GM18873 (cell line): Measurements from ENCODE around the gene SYT5.
A peak's percentile ranks its signal among the peaks of the same experiment; 100 is the strongest.
"Not testable (repeated sequence)": the region's sequence is repeated elsewhere in the genome, so short reads cannot be mapped to it uniquely, and the experiment has no call there.

Experiments
- ATAC-seq: cut with Tn5 transposase; IDR thresholded peaks from one replicate; pipeline ENCODE4 v1.9.1; 2021; ENCODE audit warnings: mild to moderate bottlenecking, moderate library complexity, moderate number of reproducible peaks; ENCODE audit not compliant: unreplicated experiment, low FRiP score

Gene SYT5

DNA sequence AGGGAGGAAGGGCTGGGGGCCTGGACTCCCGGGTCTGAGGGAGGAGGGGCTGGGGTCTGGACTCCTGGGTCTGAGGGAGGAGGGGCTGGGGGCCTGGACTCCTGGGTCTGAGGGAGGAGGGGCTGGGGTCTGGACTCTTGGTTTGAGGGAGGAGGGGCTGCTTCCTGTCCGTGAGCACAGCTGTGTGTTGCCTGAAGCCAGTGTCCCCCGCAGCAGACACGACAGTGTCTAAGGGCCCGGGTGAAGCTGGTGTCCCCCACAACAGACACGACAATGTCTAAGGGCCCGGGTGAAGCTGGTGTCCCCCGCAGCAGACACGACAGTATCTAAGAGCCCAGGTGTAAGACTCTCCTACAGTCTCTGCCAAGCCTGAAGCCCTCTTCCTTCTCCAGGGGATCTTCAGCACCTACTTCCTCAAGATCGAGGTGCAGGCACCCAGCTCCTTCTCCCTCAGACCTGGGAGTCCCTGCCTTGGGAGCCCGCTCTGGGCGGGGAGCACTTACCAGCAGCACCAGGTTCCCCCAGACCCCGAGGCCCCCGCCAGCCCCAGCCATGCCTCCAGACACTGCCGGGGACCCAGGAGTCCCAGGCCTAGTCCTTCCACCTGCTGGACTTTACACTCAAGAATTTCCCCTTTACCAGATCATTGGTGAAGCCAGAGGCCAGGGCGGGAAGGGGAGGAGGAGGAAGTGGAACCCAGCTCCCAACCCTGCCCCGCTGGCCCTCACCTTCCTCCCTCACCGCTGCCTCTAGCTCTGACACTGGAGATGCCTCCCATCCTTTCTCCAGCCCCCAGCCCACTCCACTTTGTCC is 29.0 kb upstream of the SYT5 start, which contains the start of gene PTPRH:
TSS of gene PTPRH (minus strand) at position 622 of the 813 bp plus-strand sequence. CDS start at position 554, 68 bp downstream.
- no peak for ATAC-seq

DNA sequence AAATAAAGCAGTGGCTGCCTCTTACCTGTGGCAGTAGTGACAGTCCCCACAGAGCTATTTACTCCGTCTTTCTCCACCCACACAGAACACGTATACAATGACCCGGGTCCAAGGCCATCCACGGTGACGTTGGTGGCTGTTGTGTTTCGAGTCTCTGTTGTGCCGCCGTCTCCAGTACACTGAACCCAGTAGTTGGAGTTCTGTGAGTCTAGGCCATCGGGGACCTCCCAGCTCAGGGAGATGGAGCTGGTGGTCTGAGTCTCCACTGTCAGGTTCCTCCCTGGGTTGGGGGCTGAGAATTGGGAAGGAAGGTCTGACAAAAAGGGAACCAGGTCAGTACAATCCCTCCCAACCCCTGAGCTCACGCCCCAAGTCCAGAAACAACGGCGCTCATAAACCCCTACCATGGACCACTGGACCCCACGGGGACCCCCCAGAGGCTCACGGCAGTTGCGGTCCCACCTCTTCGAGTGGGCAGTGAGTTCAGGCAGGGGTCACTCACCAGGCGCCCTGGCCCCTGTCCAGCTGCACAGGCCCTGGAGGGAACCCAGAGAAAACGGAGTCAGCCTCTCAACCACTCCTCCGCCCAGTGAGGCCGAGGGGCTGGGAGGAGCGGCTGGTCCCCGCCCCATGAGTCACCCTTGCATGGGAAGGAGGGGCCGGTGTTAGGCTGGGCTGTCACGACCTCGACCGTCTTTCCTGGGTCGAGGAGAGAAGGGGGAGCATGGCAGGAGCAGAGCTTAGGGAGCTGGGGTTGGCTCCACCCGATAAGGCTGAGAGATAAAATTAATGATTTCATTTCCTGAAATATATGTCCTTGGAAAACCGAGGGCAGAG is 26.8 kb upstream of the SYT5 start:
- ATAC-seq = no peak

DNA sequence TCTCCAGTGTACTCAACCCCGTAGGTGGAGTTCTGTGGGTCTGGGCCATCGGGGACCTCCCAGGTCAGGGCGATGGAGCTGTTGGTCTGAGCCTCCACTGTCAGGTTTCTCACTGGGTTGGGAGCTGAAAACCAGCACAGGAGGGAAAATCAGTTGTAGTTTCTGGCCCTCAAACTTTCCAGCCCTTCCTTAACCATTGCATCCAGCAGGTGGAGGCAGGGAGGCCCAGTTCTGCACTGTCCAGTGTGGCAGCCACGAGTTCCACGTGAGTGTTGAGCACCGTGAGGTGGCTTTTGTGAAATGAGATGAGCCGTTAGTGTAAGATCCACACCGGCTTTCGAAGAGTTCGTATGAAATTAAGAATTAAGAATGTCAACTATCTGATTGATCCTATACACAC is 22.1 kb upstream of the SYT5 start:
- not testable (repeated sequence) for ATAC-seq

DNA sequence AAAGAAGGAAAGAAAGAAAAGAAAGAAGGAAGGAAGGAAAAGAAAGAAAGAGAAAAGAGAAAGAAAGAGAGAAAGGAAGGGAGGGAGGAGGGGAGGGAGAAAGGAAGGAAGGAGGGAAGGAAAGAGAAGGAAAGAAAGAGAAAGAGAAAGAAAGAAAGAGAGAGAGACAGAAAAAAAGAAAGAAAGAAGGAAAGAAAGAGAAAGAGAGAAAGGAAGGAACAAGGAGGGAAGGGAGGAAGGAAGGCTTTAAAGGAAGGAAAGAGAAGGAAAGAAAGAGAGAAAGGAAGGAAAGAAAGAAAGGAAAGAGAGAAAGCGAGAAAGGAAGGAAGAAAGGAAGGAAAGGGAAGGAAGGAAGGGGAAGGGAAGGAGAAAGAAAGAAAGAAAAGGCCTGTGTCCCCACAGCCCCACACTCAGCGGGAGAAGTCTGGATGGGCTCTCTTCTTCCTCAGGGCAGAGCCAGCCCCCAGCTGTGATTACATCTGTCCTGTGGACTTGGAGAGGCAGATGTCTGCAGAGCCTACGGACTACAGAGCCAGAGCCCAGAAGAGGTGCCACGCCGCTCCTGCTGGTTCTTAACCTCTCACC is 19.6 kb upstream of the SYT5 start:
- no peak for ATAC-seq

DNA sequence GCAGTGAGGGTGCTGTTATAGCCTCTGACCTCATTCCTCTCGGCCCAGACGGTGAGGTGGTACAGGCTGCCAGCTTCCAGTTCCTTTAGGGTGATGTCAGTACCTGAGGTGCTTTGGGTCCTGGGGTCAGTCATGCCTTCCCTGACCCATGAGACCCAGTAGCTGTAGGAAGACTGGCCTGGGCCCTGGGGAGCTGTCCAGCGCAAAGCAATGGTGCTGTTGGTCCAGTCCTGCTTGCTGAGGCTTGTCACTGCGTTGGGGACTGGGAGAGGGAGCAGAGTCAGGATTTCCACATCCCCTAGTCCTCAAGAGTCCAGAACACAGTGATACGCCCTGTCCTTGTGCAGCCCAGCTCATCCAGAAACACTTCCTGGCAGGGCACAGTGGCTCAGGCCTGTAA is 18.6 kb upstream of the SYT5 start:
- no peak for ATAC-seq

DNA sequence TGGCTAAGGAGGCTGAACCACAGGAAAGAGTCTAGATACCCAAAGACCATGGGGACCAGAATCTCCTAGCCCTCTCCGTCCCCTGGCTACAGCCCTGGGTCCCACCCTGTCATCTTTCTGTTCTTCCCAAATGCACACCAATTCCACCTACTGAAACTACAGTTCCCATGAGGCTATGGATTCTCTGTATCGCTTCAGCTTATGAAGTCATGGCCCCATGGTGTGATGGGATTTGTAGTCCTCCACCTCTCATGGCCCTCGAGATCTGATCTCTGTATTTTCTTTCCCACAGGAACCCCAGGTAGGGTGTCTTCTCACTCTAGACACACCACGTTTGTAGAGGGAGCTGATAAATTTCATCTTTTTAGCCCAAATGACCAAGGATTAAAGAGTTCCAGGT is 17.4 kb upstream of the SYT5 start:
- no peak for ATAC-seq

DNA sequence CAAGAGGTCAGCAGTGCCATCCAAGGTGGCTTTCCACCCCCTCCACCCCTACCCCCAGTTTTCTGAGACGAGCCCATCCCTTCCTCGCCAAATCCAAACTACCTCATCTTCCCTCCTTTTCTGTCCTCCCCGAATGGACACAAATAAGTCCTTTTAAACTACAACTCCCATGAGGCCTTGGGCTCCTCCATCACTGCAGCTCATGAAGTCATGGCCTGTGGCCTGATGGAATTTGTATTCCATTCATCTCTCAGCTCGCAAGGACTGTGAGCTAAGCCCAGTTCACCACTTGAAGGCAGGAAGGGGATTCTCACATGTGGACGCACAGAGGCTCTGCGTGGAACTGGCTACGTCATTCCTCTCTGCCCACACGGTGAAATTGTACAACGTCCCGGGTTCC is 16.7 kb upstream of the SYT5 start:
- ATAC-seq = no peak

DNA sequence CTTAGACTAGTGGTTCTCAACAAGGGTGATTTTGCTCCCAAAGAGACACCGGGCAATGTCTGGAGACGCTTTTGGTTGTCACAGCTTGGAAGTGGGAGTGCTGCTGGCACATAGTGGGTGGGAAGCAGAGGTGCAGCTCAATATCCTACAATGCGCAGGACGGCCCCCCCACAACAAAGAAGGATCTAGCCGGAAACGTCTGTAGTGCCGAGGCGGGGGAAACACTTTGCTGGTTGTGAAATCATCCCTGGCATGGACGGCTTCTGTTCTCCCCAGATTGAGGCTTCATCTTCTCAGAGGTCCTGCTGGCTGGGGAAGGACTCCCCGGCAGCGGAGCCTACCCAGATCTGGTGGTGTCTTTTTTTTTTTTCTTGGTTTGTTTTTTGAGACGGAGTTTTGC is 13.4 kb upstream of the SYT5 start:
- ATAC-seq = no peak

DNA sequence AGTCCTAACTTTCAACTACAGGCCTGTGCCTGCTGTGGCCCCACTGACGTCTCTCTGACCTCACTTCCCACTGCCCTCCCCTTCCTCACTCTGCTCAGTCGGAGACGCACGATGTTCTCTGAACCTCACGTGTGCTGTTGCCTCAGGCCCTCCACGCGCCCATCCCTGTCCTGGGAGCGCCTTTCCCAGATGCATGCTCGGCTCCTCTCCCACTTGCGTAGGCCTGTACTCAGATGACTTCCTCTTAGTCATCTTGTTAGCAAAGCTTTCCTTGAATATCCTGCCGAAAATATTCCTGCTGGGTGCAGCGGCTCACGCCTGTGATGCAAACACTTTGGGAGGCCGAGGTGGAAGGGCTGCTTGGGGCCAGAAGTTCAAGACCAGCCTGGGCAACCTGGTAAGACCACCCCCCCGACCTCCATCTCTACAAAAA is 9.3 kb upstream of the SYT5 start:
- no peak for ATAC-seq

DNA sequence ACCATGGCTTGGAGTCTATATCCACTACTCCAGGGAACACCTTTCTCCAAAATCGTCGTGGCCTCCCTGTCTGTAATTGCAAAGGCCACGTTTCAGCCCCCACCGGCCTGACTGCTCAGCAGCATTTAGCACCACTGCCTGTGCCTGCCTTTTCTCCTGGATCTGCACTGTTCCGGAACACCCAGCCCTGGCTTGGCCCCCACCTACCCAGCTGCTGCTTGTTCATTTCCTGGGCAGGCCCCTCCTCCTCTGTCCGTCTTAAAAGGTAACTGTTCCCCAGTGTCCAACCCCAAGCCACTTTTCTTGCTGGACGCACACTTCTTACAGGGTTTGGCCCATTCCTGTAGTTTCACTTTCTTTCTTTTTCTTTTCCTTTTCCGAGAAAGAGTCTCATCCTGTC is 8.5 kb upstream of the SYT5 start:
- no peak for ATAC-seq

DNA sequence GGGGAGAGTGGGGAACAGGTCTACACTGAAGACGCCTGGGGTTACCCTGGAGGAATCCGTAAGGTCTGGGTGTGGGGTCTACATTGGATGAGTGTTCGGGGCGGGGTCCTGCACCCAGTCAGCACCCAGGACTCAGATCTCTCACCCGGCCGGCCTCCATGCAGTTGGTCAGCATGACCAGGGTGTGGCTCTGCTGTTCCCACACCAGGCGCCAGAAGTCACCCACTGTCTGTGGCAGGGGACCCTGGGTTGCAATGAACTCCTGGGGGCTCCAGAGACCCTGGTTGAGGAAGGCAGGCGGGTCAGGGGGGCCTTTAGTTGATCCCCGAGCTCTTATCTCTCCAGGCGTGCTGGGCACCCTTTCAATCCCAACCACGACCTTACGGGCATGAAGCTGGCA is 6.0 kb upstream of the SYT5 start:
- no peak for ATAC-seq

DNA sequence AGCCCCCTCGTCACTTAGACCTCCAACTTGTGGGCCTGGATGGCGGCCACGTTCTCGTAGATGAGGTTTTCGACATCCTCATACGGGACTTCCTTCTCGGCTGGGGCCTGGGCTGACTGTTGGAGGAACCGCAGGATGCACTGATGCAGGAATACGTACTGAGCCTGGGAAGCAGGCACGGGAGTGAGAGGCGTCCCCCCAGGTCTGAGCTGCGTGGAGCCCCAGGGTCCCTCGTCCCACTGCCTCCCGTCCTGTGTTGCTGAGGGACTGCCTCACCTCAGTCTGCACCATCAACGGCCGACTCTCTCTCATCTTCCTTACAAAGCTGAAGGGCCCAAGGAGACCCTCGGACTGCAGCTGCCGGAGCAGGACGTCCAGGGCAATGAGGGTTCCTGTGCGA is 1.7 kb upstream of the SYT5 start:
- ATAC-seq = no peak

DNA sequence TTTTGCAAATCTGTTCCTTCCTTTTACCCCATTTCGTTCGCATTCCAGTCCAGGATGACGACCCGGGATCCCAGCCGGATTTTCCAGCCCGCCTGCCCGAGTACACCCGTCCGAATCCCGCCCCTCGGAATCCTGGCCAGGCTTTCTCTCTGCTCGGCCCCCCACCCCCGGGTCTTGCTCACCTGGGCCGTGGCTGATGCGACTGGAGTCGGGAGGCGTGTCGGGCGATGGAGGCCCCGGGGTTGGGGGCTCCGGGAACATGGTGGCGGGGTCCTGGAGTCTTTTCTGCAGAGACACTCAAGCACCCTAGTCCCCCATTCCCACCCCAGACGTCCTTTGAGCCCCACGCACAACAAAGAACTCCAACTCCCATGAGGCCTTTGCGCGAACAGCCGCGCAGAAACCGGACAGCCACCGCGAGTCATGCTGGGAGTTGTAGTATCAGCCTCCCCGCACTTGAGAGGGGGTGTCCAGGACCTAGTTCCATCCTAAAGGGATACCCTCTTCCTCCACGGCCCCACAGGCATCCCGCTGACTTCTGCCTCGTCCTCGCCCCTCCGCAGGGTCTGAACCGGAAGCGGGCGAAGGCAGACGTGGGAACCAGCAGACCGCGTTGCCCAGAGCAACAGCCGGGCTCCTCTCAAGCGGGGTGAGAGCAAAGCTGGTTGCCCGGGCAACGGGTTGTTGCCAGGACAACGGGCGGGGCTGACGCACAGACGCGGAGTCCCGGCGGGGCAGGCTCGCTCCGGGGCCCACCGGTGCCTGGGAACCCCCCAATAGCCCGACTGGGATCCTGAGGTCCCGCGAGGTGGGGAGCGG is 1.1 kb downstream of the SYT5 start:
- peak; percentile 58 for ATAC-seq

DNA sequence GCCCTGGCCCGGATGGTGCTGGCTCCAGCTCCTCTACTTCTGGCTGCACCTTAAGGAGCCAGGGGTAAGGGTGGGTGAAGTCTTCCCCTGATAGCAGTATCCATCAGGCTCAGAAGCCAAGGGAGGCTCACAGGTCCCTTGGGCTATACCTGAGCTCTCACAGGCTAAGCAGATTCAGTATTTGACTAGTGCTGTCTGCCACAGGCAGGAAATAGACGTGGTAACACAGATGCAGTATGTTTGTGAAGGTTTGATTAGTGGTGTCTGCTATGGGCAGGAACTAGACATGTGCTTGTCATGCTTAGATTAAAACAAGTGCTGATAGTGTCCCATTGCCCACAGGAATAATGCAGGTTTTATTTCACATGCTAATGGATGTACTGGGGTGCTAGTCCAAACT is 4.0 kb downstream of the SYT5 start:
- ATAC-seq = no peak

DNA sequence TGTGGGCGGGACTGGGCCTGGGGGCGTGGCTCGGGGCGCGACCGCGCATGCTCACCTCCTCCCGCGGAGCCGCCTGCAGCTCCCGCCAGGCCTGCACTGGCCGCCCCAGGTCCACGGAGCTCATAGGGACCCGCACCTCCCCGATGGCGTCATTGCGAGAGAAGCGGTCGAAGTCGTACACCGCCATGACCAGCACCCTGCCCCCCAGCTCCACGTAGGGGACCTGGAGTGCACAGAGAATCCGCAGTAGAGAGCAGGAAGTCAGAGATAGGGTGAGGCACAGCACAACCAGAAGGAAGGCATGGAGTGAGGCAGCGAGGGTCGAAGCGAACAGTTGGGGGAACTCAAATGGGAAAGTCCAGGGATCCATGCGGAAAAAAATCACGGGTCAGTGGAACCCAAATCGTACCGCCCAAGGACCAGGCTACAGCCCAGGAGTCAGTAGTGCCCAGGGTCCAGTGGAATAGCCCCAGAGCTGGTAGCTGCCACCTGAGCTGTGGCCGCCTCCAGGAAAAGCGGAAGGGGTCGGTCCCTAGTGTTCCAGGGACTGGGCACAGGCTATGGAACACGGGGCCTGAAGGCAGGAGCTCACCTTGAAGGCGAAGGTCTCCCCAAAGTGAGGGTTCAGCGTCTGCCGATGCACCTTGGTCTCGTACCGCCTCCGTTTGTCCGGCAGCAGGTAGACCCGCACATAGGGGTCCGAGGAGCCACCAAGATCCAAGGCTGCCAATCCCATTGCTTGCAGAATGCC is 4.8 kb downstream of the SYT5 start:
- no peak for ATAC-seq

DNA sequence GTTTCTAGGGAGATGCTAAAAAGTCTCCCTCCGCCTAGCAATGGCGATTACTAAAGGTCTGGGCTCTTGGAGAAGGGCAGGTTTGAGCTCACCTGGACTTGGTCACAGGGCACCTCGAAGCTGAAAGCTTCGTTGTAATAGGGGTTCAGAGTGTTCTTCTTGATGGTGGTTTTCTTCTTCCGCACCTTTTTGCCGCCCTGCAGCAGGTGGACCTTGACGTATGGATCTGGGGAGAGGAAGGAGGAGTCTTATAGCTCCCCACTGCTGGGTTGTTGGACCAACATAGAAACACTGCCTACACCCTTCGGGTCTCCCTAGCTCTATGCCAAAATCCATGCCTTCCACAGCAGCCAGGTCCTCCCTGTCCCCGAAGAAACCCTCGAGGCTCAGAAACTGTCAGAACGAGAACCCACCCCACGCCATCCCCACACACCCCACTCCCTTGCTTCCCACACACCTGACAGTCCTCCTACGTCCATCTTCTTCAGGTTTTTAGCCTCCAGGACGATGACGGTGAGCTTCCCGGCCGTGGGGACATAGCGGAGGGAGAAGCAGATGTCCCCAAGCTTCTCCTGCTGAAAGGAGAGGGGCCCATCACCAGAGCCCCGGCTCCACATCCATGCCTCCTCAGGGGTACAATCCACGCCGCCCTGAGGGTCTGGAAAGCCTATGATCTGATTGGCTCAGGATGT is 5.5 kb downstream of the SYT5 start:
- no peak for ATAC-seq

DNA sequence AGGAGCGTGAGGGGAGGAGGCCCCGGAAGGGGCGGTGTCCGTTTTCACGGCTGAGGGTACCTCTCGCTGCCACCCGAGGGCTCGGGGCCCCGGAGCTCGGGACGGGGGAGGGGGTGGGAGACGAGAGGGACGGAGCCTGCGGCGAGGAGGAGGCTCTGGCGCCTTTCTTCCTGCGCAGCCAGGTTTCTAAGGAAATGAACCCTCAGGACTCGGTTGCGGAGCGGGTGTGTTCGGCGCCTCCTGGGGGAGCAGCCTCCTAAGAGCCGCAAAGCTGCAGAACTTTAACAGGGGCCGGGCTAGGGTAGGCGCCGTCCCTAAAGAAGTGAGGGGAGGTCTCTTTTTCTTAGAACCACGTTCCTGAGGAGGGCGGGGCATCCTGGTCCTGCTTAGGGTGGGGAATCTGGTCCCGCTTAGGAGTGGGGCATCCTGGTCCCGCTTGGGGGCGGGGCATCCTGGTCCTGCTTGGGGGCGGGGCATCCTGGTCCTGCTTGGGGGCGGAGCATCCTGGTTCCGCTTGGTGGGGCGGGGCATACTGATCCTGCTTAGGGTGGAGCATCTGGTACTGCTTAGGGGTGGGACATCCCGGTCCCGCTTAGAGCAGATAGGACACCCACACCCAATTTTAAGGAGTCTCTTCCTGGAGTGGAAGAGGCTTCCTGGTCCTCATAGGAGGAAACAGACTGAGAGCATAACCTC is 6.2 kb downstream of the SYT5 start:
- ATAC-seq = no peak

DNA sequence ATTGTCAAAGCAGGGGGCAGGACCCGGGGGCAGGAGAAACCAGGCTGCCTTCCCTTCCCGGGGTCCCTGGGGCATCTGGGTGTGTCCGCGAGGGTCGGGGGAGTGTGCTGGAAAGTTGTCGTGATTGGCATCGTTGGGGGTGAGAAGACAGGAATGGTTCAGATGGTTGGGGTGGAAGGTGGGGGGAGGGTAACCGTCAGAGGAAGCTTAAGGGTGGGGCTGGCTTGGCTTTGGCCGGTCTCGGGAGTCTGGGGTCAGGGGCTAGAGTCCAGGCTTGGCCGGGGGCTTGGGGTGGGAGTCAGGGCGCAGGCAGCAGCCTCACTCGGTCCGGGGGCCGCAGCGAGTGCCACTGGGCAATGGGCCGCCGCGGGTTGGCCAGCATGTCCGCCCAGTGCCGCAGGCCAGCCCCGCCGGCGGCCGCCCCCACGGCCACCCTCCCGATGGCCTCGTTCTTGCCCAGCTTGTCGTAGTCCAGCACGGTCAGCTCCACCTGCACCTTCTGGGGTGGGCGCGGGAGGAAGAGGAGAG is 6.8 kb downstream of the SYT5 start:
- ATAC-seq = no peak
